Stimulated activated CD8-positive, alpha-beta memory T cell treated with anti-CD3 and anti-CD28 coated beads, Interleukin-15, amount 100 ng/mL, for 1 hour (primary cell): ENCODE data around the gene SOAT1.
"Not testable (repeated sequence)": the region's sequence is repeated elsewhere in the genome, so short reads cannot be mapped to it uniquely, and the experiment has no call there.

ENCODE experiments used
- DNase-seq: peaks from one replicate; pipeline ENCODE4 v3.0.0-alpha.2; 2020; ENCODE audit warnings: low read depth

SOAT1 gene

DNA sequence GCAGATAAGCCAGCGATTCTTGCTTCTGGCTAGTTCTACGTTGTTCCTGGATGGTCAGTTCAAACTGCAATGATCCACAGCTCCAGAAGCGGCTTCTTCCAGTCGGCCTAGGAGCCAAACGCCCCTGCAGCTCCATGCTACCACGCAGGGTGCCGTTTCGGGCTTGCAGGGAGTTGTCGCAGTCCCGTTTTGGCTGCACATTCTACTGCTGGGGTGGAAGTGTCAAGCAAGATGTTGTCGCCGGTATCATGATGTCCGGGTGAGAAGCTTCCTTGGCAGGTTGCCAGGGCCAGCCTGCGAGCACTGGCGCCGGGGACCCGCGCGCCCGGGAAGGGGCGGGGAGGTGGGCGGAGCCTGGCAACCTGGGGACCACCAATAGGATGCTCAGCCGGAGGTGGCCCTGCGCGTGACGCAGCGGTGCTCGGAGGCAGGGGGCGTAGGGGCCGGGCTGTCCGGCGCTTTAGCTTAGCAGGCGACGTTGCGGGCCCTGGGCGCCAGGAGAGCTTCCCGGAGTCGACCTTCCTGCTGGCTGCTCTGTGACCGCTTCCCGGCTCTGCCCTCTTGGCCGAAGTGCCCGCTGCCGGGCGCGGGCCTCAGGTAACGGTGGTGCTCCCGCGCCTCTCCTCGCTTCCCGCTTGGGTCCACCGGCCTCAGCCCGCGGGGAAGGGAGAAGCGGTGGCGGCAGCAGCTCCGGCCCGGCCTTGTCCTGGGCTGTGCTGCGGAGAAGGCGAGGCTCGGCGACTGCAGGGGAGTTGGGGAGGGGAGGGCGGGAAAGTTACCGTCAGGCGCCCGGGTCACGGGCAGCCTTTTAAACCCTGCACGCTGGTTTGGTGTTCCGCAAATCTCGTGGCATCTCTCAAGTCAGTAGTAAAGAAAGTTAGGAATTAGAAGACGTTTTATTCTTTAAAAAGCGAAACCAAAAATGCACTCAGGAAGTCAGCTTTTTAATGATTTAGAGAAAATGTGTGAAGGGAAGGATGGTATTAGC is at the start of gene SOAT1:
Gene SOAT1, plus strand, starts transcription at position 458 of the 988 bp plus-strand sequence. CDS start 8,888 bp downstream, outside the sequence.
- DNase-seq, result peak; percentile 86

DNA sequence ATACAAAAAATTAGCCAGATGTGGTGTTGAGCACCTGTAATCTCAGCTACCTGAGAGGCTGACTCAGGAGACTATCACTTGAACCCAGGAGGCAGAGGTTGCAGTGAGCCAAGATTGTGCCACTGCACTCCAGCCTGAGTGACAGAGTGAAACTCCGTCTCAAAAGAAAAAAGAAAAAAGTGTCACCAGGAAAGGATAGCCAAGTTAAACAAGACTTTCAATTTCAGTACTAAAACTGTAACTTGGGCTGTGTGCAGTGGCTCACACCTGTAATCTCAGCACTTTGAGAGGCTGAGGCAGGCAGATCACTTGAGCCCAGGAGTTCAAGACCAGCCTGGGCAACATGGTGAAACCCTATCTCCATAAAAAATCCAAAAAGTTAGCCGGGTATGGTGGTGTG is 48.2 kb upstream of the SOAT1 start:
- not testable (repeated sequence) for DNase-seq

DNA sequence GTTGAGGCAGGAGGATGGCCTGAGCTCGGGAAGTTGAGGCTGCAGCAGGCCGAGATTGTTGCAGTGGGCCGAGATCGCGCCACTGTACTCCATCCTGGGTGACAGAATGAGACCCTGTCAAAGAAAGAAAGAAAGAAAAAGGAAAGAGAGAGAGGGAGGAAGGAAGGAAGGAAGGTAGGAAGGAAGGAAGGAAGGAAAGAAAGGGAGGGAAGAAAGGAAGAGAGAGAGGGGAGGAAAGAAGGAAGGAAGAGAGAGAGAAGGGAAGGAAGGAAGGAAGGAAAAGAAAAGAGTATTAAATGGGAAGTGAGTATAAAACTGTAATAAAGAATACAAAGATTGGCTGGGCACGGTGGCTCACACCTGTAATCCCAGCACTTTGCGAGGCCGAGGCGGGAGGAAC is 45.7 kb upstream of the SOAT1 start:
- no peak for DNase-seq

DNA sequence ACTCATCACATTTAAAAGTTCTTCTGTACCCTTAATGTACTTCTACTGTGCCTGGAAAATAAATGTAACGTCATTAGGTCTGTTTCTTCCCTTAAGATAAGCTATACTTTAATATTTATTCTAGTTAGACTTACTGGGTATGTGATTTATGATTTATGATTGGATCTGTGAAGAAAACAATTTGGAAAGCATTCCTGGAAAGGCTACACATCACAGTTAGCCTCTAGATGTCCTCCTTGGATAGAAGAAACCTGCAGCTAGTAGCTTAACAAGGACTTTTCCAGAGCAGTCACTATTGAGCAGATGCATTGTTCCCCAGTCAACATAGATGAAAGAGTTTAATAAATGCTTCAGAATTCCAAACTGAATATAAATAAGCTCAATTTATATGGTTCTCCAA is 41.9 kb upstream of the SOAT1 start:
- DNase-seq, result no peak

DNA sequence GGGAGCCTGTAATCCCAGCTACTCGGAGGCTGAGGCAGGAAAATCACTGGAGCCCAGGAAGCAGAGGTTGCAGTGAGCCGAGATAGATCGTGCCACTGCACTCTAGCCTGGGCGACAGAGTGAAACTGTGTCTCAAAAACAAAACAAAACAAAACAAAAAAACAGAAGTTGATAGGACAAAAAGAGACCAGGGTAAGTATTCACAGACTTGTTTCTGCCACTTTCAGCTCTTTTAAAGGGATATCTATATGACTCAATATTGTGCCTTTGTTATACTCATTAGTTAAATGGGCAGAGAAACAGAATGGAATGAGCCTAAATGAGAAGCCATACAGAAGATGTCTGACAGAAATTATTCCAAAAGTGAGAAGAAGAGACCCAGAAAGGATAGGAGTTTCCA is 41.0 kb upstream of the SOAT1 start:
- DNase-seq, result no peak

DNA sequence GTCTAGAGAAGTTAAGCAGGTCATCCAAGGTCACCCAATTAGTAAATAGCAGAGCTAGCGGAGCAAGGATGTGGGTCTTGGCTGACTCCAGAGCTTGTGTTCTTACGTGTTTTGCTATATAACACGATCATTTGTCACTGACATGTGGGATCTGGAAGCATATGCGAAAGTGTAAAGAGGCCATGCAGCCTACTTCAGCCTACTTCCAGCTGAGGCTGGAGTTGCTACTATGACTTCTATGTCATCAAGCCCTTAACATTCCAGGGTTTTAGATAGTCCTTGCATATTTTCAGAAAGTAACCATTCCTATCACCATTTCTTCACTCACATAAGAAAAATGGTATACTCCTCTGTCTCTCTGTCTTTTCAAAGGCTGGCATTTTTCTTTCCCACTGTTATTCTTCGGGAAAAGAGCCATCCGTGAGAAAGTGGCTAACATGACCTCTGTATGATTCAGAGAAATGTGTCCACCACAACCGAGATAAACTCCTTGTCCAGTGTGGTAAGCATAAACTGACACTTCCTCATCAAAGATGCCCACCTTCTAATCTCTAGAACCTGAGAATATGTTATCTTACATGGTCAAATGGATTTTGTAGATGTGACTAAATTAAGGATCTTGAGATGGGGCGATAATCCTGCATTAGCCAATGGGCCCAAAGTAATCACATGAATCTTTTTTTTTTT is 40.2 kb upstream of the SOAT1 start:
- no peak for DNase-seq

DNA sequence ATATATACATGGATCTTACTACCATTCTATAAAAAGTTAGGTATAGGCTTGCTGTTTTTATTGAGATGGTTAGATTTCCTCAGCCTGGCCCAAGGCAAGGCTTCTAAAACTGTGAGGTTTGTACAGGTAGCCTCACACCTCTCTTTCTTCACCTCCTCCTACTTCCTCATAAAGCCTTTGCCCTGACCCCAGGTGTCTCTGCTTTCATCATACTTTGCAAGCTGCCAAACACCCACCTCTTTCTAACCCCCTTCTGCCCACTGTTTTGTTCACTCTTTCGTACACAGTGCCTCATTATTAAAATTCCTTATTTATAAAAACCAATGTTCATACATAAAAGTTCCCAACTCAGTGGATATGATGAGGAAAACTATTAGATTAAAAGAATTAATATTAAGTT is 31.4 kb upstream of the SOAT1 start:
- no peak for DNase-seq

DNA sequence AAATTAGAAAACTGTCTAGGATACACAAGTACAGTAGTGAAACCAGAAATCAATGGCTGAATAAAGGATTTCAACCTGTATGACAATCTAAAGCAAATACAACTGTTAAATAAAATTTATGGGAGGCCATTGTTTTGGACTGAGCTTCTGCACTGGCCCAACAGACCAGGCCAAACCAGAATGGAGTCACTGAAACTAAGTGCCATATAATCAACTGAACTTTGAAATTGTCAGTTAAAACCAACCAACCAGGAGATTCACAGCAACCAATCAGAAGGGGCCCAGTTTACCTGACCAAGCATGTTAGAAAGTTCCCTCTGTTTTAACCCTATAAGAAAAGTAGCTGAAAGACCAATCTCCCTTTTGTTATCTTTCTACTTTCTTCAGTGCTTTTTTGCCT is 30.5 kb upstream of the SOAT1 start:
- no peak for DNase-seq

DNA sequence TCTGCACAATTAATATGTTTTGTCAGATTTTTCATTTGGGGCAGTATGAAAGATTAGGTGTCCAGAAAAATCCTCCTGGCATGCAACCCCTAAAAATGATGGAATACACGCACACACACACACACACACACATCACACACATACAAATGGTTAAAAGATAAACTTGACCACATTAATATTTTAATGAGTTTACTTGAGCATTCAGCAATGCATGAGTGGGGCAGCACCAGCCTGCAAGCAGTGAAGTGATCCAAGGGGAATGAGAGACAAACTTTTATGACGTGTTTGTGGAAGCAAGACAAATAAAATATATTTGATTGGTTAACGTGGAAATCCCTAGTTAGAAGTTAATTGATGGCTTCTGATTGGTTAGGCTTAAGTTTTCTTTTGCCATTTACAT is 29.1 kb upstream of the SOAT1 start:
- DNase-seq, result no peak

DNA sequence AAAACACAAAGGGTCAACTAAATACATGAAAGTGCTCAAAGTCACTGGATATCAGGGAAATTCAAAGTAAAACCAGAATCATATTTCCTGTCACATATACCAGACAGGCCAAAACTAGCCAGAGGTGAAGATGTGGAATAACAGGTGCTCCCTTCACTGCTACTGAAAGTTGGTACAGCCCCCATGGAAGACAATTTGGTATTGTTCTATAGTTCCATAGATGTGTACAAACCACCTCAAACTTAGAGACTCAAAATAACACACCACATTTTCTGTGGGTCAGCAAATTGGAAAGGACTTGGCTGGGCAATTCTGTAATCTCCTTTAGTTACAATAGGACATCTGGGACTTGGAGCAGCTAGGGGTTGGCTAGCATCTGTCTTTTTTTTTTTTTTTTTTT is 24.5 kb upstream of the SOAT1 start:
- DNase-seq, result no peak

DNA sequence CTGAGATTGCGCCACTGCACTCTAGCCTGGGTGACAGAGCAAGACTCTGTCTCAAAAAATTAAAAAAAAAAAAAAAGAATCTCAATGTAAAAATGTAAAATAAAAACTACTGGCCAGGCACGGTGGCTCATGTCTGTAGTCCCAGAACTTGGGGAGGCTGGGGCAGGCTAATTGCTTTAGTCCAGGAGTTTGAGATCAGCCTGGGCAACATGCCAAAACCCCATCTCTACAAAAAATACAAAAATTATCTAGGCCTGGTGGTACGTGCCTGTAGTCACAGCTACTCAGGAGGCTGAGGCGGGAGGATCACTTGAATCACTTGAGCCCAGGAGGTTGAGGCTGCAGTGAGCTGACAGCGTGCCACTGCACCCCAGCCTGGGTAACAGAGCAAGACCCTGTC is 19.2 kb upstream of the SOAT1 start:
- not testable (repeated sequence) for DNase-seq

DNA sequence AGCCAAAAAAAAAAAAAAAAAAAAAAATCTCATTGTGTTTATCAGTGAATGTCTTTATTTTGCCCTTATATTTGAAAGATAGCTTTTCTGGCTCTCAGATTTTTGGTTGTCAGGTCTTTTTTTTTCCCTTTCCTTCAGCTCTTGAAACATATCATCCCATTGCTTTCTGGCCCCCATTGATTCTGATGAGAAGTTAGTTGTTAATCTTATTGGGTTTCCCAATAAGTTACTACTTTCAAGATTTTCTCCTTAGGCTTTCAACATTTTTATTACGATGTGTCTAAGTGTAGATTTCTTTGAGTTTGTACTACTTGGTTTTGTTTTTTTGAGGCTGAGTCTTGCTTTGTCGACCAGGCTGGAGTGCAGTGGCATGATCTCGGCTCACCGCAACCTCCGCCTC is 14.7 kb upstream of the SOAT1 start:
- DNase-seq, result no peak

DNA sequence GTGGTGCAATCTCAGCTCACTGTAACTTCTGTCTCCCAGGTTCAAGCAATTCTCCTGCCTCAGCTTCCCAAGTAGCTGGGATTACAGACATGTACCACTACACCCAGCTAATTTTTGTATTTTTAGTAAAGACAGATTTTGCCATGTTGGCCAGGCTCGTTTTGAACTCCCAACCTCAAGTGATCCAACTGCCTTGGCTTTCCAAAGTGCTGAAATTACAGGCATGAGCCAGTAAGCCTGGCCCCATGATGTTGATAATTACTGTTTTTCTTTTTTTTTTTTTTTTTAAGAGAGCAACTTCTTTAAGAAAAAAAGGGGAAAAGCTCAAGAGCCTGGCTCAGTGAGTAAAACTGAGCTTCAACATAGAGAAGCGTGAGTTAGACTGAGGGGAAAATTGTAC is 9.6 kb upstream of the SOAT1 start:
- no peak for DNase-seq

DNA sequence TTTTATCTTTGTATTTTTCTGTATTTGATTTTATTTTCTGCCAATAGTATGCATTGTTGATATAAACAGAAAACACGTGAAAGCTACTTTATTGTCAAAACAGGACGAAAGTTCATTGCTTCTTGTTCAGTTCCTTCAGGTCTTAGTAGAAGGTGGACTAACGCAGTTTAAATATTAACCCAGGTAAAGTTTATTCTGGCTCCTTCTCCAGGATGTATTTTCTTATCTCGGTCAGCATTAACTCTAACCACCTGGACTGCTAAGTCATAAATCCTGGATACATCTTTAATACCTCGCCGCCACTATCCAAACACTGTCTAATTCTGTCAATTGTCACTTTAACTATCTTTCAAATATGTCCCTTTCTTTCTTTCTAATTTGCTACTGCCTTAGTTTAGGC is 5.7 kb upstream of the SOAT1 start:
- DNase-seq, result no peak

DNA sequence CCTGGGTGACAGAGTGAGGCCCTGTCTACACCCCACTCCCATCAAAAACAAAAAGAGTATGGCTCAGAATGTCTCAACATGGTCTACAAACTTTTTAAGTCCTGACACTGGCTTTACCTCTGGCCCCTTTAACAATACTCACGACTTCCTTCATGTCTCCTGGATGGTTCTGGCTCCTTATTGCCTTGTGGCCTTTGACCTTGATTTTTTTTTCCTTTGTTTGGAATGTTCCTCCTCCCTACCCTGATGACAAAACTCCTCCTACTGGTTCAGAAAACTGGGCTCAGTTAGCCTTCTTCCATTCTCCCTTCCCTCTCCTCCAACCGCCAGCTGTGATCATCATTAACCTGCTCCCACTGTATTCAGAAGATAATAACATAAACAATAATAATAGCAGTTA is 4.6 kb upstream of the SOAT1 start:
- no peak for DNase-seq

DNA sequence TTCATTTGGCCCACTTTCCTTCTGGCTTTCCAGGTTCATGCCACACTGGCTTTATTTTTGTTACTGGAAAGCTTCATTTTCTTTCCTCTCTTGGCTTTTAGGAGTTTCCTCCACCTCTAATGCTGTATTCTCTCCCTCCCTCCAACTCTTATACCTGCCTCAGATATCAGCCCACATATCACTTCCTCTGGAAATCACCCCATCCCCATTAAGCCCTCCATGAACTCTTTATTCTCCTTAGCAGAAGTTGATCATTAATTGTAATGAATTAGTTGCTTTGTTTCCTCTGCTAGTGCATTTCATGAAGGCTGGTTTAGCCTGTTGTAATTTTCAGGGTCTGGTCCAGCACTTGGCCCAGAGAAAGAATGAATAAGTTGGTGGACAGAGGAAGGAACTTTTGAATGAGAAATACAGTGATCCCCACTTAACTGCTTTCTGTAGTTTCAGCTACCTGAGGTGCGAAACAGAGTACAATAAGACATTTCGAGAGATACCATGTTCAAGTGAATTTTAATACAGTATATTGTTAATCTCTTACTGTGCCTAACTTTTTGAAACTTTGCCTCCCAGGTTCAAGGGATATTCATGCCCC is 1.7 kb downstream of the SOAT1 start:
- no peak for DNase-seq

DNA sequence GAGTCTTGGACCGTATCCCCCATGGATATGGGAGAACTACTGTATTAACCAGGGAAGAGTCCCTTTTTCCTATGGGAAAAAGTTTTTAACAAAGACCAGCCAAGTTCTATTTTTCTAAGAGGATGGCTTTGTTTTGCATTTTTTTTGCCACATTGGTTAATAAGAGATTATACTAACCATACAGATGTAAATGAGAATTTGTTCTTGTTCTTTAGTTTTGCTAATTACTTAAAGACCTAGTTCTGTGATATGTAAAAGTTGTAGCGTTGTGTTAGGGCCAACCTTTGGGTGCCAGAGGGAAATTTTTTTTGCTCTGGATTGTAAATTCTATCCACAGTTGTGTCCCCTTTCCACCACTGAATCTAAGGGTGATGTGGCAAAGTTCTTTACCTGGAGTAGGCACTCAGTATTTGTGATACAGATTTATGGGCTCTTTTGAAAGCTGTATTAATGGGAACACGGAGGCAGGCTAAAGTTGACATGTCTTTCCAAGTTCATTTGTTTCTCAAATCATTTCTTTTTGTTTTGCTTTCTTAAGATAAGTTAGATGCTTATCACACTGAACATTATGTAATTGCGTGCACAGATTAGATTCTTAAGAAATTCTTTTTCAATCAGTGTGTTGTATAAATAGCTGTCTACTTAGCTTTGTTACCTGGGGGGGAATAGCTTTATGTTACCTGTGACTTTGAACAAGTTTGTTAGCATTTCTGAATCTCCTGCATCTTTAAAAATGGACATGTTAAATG is 2.9 kb downstream of the SOAT1 start:
- DNase-seq, result no peak

DNA sequence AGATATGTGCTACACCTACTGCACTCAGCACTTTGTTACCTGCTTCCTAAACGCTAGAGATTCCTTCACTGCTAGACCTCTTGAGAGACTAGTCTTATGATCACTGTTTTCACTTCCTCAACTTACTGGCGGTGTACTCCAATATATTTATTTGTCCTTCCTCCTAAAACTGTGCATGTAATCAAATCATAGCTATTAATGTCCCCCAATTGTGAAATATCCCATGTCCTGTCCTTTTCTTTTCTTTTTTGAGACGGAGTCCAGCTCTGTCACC is 3.4 kb downstream of the SOAT1 start:
- DNase-seq, result no peak

DNA sequence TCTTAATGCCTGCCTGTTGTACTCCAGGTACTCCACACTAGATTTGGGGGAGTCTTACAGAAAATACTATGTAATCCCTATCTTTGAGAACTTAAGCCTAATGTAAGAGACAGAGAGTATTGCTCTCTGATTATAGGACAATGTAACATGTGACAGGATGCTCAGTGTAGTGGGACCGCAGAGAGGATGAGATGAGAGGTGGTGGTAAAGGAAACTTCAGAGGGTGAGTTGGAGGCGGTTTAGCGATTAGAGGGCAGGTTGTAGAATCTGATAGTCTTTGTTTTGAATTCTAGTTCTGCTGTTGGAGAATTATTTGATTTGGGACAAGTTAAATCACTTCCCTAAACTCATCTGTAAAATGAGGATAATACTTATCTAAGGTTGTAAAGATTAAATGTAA is 5.4 kb downstream of the SOAT1 start:
- DNase-seq, result peak; percentile 13

DNA sequence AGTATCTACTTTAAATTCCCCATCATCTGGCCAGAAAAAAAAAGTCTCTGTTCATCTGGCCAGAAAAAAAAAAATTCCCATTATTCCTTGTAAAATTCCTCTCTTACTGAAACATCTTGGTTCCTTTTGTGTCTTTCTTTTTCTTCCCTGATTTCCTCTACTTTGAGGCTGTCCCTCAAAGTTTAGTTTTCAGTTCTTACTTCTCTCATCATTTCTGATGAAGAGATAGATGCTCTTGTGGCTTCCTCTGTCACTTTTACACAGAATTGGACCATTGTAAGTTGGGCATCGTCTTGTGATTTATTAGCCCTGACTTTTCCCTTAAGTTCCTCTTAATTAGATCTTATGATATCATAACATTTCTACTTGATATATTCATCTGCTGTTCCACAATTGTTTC is 6.5 kb downstream of the SOAT1 start:
- no peak for DNase-seq

DNA sequence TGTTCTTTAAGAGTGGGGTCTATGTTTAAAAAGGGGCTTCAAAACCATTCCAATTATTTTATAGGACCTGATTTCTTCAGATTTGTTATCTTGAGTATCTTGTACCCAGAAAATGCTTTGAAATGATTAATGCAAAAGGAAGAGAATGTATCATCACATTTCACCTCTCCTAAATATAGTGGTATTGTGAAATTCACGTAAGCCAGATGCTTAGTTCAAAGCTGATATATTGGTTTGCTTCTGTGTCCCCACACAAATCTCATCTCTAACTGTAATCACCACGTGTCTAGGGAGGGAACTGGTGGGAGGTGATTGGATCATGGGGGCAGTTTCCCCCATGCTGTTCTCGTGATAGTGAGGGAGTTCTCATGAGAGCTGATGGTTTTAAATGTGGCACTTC is 8.5 kb downstream of the SOAT1 start:
- no peak for DNase-seq

DNA sequence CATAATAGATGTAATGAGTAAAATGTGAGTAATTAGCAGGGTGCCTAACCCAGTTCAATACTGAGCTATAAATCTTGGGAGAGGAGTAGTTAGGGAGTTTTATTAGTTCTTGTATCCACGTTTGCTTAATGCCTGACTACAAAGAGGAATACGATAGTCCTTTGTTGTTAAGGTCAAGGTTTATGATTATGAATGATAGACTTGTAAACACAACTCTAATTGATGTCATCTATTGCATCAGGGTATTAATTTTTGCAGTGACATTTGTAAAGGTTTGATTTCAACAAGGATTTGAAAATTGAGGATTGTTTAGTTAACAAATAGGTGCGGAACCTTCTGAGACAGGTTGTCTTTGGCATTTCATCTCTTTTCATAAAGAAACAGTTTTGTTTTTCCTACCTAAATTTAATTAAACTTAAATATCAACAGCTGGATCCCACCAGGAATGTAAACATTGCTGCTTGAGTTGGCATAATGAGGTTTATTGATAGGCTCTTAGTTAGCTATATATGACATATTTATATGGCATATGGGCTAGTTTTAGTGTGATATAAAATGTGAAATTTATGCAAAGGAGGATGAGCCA is 9.7 kb downstream of the SOAT1 start:
- no peak for DNase-seq
